OCI-LY1 (cell line): ENCODE results near the gene SUN2.
A peak's percentile ranks its signal among the peaks of the same experiment; 100 is the strongest.

Source experiments
- H2AFZ ChIP-seq: fragments of 200-600 bp; sonication (generic), shearing (Covaris generic); 2 replicates; pipeline ENCODE4 v1.6.0; 2014; ENCODE audit warnings: antibody characterized with exemption, mild to moderate bottlenecking, low read length
- H3F3A ChIP-seq: fragments of 200-600 bp; sonication (generic), shearing (Covaris generic); 2 replicates; pipeline ENCODE4 v1.6.0; 2014; ENCODE audit warnings: mild to moderate bottlenecking, antibody characterized with exemption, low read length, moderate library complexity; ENCODE audit not compliant: insufficient read depth
- H3K27ac ChIP-seq: fragments of 200-600 bp; sonication (generic); 2 replicates; pipeline ENCODE4 v1.5.1; 2014; ENCODE audit warnings: low read length, mixed run types, mild to moderate bottlenecking, low read depth; ENCODE audit not compliant: poor library complexity, severe bottlenecking
- H3K27me3 ChIP-seq: fragments of 200-600 bp; sonication (generic); 2 replicates; pipeline ENCODE4 v1.6.0; 2014; ENCODE audit warnings: antibody characterized with exemption, mild to moderate bottlenecking, low read length, moderate library complexity; ENCODE audit not compliant: insufficient read depth
- H3K36me3 ChIP-seq: fragments of 200-600 bp; sonication (generic); 2 replicates; pipeline ENCODE4 v1.6.1; 2014; ENCODE audit warnings: mild to moderate bottlenecking, antibody characterized with exemption, low read length, moderate library complexity, mixed read lengths; ENCODE audit not compliant: insufficient read depth
- H3K4me1 ChIP-seq: fragments of 200-600 bp; sonication (generic); 2 replicates; pipeline ENCODE4 v1.5.1; 2014; ENCODE audit warnings: mild to moderate bottlenecking, low read length, moderate library complexity; ENCODE audit not compliant: insufficient read depth, severe bottlenecking
- H3K4me2 ChIP-seq: fragments of 200-600 bp; sonication (generic), shearing (Covaris generic); 2 replicates; pipeline ENCODE4 v1.6.1; 2014; ENCODE audit warnings: low read length
- H3K4me3 ChIP-seq: fragments of 200-600 bp; sonication (generic); 2 replicates; pipeline ENCODE4 v1.5.1; 2014; ENCODE audit warnings: low read length, low read depth, mild to moderate bottlenecking, mixed read lengths; ENCODE audit not compliant: poor library complexity, severe bottlenecking
- H3K79me2 ChIP-seq: fragments of 200-600 bp; shearing (Covaris generic); 2 replicates; pipeline ENCODE4 v1.6.1; 2016; ENCODE audit warnings: mixed run types, low read length, mixed read lengths; ENCODE audit not compliant: insufficient read depth
- H3K9ac ChIP-seq: fragments of 200-600 bp; sonication (generic), shearing (Covaris generic); 2 replicates; pipeline ENCODE4 v1.6.1; 2014; ENCODE audit warnings: mild to moderate bottlenecking, low read length, mixed read lengths
- H3K9me2 ChIP-seq: fragments of 200-600 bp; sonication (generic), shearing (Covaris generic); 2 replicates; pipeline ENCODE4 v1.6.1; 2014; ENCODE audit warnings: low read depth, mild to moderate bottlenecking, low read length, mixed read lengths
- H3K9me3 ChIP-seq: fragments of 200-600 bp; shearing (Covaris generic); 2 replicates; pipeline ENCODE4 v1.6.1; 2014; ENCODE audit warnings: low read length, mixed read lengths
- H4K20me1 ChIP-seq: fragments of 200-600 bp; sonication (generic), shearing (Covaris generic); 2 replicates; pipeline ENCODE4 v1.6.0; 2016; ENCODE audit warnings: mild to moderate bottlenecking, low read length; ENCODE audit not compliant: insufficient read depth
- CTCF ChIP-seq: fragments of 200-600 bp; sonication (generic), shearing (Covaris generic); IDR thresholded peaks from 2 replicates; pipeline ENCODE4 v1.5.1; 2017; ENCODE audit warnings: mild to moderate bottlenecking, antibody characterized with exemption, low read length, moderate library complexity, mixed read lengths
- EZH2 ChIP-seq: fragments of 200-600 bp; sonication (generic), shearing (Covaris generic); IDR thresholded peaks from 2 replicates; pipeline ENCODE4 v1.8.0; 2017; ENCODE audit warnings: borderline replicate concordance, mixed run types, mild to moderate bottlenecking, antibody characterized with exemption, low read length, moderate library complexity, mixed read lengths

SUN2 gene

GRCh38 chr22:38734421-38735100 is 21.2 kb downstream of the SUN2 start:
- Histone ChIP-seq H3K4me3 (no peak overlapping the region), H2AFZ (no peak overlapping the region), H3K4me2 (no peak overlapping the region), H4K20me1 (no peaks in the 10 kb centered on the region), H3K4me1 (no peaks in the 10 kb centered on the region), H3K36me3 (peaks cover 81% of the 10 kb centered on the region), H3K9me3 (no peaks in the 10 kb centered on the region), H3K9ac (no peak overlapping the region), H3K27me3 (no peaks in the 10 kb centered on the region), H3K9me2 (no peaks in the 10 kb centered on the region), H3F3A (no peaks in the 10 kb centered on the region), H3K79me2 (no peaks in the 10 kb centered on the region), H3K27ac (no peak overlapping the region)
- no peak for TF ChIP-seq EZH2
- TF ChIP-seq CTCF: no peak

- H3K27me3 ChIP-seq: no peaks in the 10 kb centered on the region
- no peak overlapping the region for H3K4me2 ChIP-seq
- H4K20me1 ChIP-seq: no peaks in the 10 kb centered on the region
- H3K4me3 ChIP-seq: no peak overlapping the region
- no peak overlapping the region for H3K27ac ChIP-seq
- peaks cover 80% of the 10 kb centered on the region for H3K36me3 ChIP-seq
- H2AFZ ChIP-seq: no peak overlapping the region
- no peak overlapping the region for H3K9ac ChIP-seq
- no peaks in the 10 kb centered on the region for H3K9me2 ChIP-seq
- H3F3A ChIP-seq: no peaks in the 10 kb centered on the region
- H3K4me1 ChIP-seq: no peaks in the 10 kb centered on the region
- no peaks in the 10 kb centered on the region for H3K79me2 ChIP-seq
- TF ChIP-seq CTCF (no peak), EZH2 (no peak)
- H3K9me3 ChIP-seq: no peaks in the 10 kb centered on the region
Observed at GRCh38 chr22:38733724-38734381, 21.9 kb downstream of the SUN2 start.

GRCh38 chr22:38733329-38733723 is 22.5 kb downstream of the SUN2 start:
- TF ChIP-seq CTCF (peak; percentile 91), EZH2 (no peak)
- peaks cover 80% of the 10 kb centered on the region; the same call in 1 of the 2 replicates for H3K36me3 ChIP-seq
- H3K4me1 ChIP-seq: no peaks in the 10 kb centered on the region
- H3K9ac ChIP-seq: no peak overlapping the region
- H3K4me3 ChIP-seq: no peak overlapping the region
- H3K4me2 ChIP-seq: no peak overlapping the region
- H3K79me2 ChIP-seq: no peaks in the 10 kb centered on the region
- H2AFZ ChIP-seq: no peak overlapping the region
- H3K9me3 ChIP-seq: no peaks in the 10 kb centered on the region
- no peaks in the 10 kb centered on the region for H3F3A ChIP-seq
- no peaks in the 10 kb centered on the region for H3K27me3 ChIP-seq
- no peaks in the 10 kb centered on the region for H4K20me1 ChIP-seq
- no peak overlapping the region for H3K27ac ChIP-seq
- no peaks in the 10 kb centered on the region for H3K9me2 ChIP-seq
